H9 (cell line): ENCODE results near the gene EXOC3. TPM values are rescaled to one million over a fixed set of nuclear protein-coding genes. Genes with fewer than 3 reads are reported as not detected.

Experiments
- DNase-seq: peaks from one replicate; pipeline ENCODE4 v3.0.0-alpha.2; 2017
- H2AFZ ChIP-seq: one replicate; pipeline ENCODE4 v1.6.1; 2013; ENCODE audit warnings: mild to moderate bottlenecking, low read length, control low read depth, moderate library complexity
- H2AK5ac ChIP-seq: 2 replicates; pipeline ENCODE4 v1.6.1; 2013; ENCODE audit warnings: low read length, control low read depth, mixed read lengths; ENCODE audit not compliant: insufficient read length
- H2BK120ac ChIP-seq: one replicate; pipeline ENCODE4 v1.6.1; 2013; ENCODE audit warnings: low read depth, mild to moderate bottlenecking, low read length, control low read depth, inconsistent platforms; ENCODE audit not compliant: poor library complexity, severe bottlenecking
- H2BK12ac ChIP-seq: 2 replicates; pipeline ENCODE4 v1.6.1; 2013; ENCODE audit warnings: low read length, control low read depth, mixed read lengths, low read depth; ENCODE audit not compliant: insufficient read length
- H2BK15ac ChIP-seq: 2 replicates; pipeline ENCODE4 v1.6.1; 2013; ENCODE audit warnings: low read depth, low read length, control low read depth
- H2BK20ac ChIP-seq: one replicate; pipeline ENCODE4 v1.6.1; 2013; ENCODE audit warnings: low read depth, mild to moderate bottlenecking, low read length, control low read depth, inconsistent platforms; ENCODE audit not compliant: poor library complexity, severe bottlenecking
- H2BK5ac ChIP-seq: 2 replicates; pipeline ENCODE4 v1.6.1; 2013; ENCODE audit warnings: low read length, control low read depth, mixed read lengths; ENCODE audit not compliant: insufficient read length
- H3K14ac ChIP-seq: 2 replicates; pipeline ENCODE4 v1.6.1; 2013; ENCODE audit warnings: low read length, control low read depth; ENCODE audit not compliant: insufficient read depth
- H3K18ac ChIP-seq: 2 replicates; pipeline ENCODE4 v1.6.1; 2013; ENCODE audit warnings: low read depth, mild to moderate bottlenecking, mixed read lengths, low read length, control low read depth; ENCODE audit not compliant: insufficient read length
- H3K23ac ChIP-seq: 2 replicates; pipeline ENCODE4 v1.6.1; 2013; ENCODE audit warnings: low read length, control low read depth, mixed read lengths, low read depth; ENCODE audit not compliant: insufficient read length
- H3K23me2 ChIP-seq: 2 replicates; pipeline ENCODE4 v1.6.1; 2013; ENCODE audit warnings: low read depth, mild to moderate bottlenecking, mixed read lengths, low read length, control low read depth; ENCODE audit not compliant: insufficient read length, poor library complexity, severe bottlenecking
- H3K27ac ChIP-seq: 2 replicates; pipeline ENCODE4 v1.5.1; 2013; ENCODE audit warnings: low read length, control low read depth, mixed read lengths, low read depth; ENCODE audit not compliant: insufficient read length
- H3K27me3 ChIP-seq: 2 replicates; pipeline ENCODE4 v1.6.1; 2013; ENCODE audit warnings: low read length, control low read depth, inconsistent platforms; ENCODE audit not compliant: insufficient read depth
- H3K4ac ChIP-seq: 2 replicates; pipeline ENCODE4 v1.6.1; 2013; ENCODE audit warnings: low read depth, mild to moderate bottlenecking, control low read depth, inconsistent platforms, low read length, moderate library complexity
- H3K4me1 ChIP-seq: 2 replicates; pipeline ENCODE4 v1.6.1; 2013; ENCODE audit warnings: low read length, control low read depth, inconsistent platforms; ENCODE audit not compliant: insufficient read depth
- H3K4me2 ChIP-seq: 2 replicates; pipeline ENCODE4 v1.6.1; 2013; ENCODE audit warnings: low read length, control low read depth, mixed read lengths; ENCODE audit not compliant: insufficient read length, insufficient read depth
- H3K56ac ChIP-seq: 2 replicates; pipeline ENCODE4 v1.6.1; 2013; ENCODE audit warnings: low read depth, mild to moderate bottlenecking, mixed read lengths, low read length, control low read depth; ENCODE audit not compliant: insufficient read length
- H3K79me1 ChIP-seq: 2 replicates; pipeline ENCODE4 v1.6.1; 2013; ENCODE audit warnings: low read depth, mild to moderate bottlenecking, moderate library complexity, low read length, control low read depth, inconsistent platforms; ENCODE audit not compliant: insufficient read depth, poor library complexity, severe bottlenecking
- H3K79me2 ChIP-seq: 2 replicates; pipeline ENCODE4 v1.6.1; 2013; ENCODE audit warnings: low read length, control low read depth, inconsistent platforms; ENCODE audit not compliant: insufficient read depth
- H3K9ac ChIP-seq: 2 replicates; pipeline ENCODE4 v1.6.1; 2013; ENCODE audit warnings: low read length, control low read depth, mixed read lengths; ENCODE audit not compliant: insufficient read length; ENCODE audit errors: extremely low read depth
- H3K9me3 ChIP-seq: one replicate; pipeline ENCODE4 v1.6.1; 2013; ENCODE audit warnings: low read depth, low read length, inconsistent platforms; ENCODE audit not compliant: control insufficient read depth
- H3T11ph ChIP-seq: one replicate; pipeline ENCODE4 v1.6.1; 2013; ENCODE audit warnings: mild to moderate bottlenecking, low read length, control low read depth, inconsistent platforms
- H4K20me1 ChIP-seq: one replicate; pipeline ENCODE4 v1.6.1; 2013; ENCODE audit not compliant: control insufficient read depth, insufficient read length, insufficient read depth
- H4K5ac ChIP-seq: 2 replicates; pipeline ENCODE4 v1.6.1; 2013; ENCODE audit warnings: low read depth, mild to moderate bottlenecking, mixed read lengths, low read length, control low read depth; ENCODE audit not compliant: insufficient read length
- H4K8ac ChIP-seq: replicated peaks from 2 replicates; pipeline ENCODE4 v1.6.1; 2013; ENCODE audit warnings: low read length, control low read depth, mixed read lengths, low read depth; ENCODE audit not compliant: insufficient read length
- H4K91ac ChIP-seq: 2 replicates; pipeline ENCODE4 v1.6.1; 2013; ENCODE audit warnings: low read depth, mild to moderate bottlenecking, moderate library complexity, mixed read lengths, low read length, control low read depth; ENCODE audit not compliant: insufficient read length
- H3K27ac Mint-ChIP-seq, 3 experiments: 2 replicates in 2 of 3; 3 replicates in 1 of 3; pipeline ENCODE4 v1.8.0; 2020 to 2021; ENCODE audit warnings: mixed read lengths in 3 of 3, mild to moderate bottlenecking in 1 of 3, moderate library complexity in 1 of 3
- H3K27me3 Mint-ChIP-seq: 2 replicates; pipeline ENCODE4 v1.8.0; 2021; ENCODE audit warnings: low read depth, mild to moderate bottlenecking, moderate library complexity, mixed read lengths
- H3K36me3 Mint-ChIP-seq, 3 experiments: 2 replicates in 2 of 3; 3 replicates in 1 of 3; pipeline ENCODE4 v1.8.0; 2020 to 2021; ENCODE audit warnings: low read depth in 3 of 3, mixed read lengths in 3 of 3; ENCODE audit not compliant: insufficient read depth in 1 of 3
- H3K4me1 Mint-ChIP-seq, 2 experiments: 2 replicates each; pipeline ENCODE4 v1.8.0; 2020; ENCODE audit warnings: mixed read lengths in 2 of 2
- H3K4me3 Mint-ChIP-seq, 2 experiments: 2 replicates in 1 of 2; 3 replicates in 1 of 2; pipeline ENCODE4 v1.8.0; 2020 to 2021; ENCODE audit warnings: mild to moderate bottlenecking in 2 of 2, mixed read lengths in 2 of 2, moderate library complexity in 1 of 2
- H3K9me3 Mint-ChIP-seq, 2 experiments: 2 replicates in 1 of 2; 3 replicates in 1 of 2; pipeline ENCODE4 v1.8.0; 2020; ENCODE audit warnings: mild to moderate bottlenecking in 2 of 2, mixed read lengths in 2 of 2, moderate library complexity in 1 of 2
- WGBS: extraction: QIAGEN DNeasy Blood & Tissue Kit; methylation state at CpG from one replicate; pipeline ENCODE4 v1.1.7; 2013; ENCODE audit warnings: missing lambda C conversion rate, low lambda C conversion rate, mixed read lengths; ENCODE audit not compliant: insufficient read length; ENCODE audit errors: extremely low coverage; 5-methylcytosine and 5-hydroxymethylcytosine counted together
- total RNA-seq: library from RNA; stranded (reverse); gene quantifications from 2 replicates; pipeline ENCODE4 v1.2.1, GENCODE V29; 2021
- TF ChIP-seq, protein P1 (sequence below): fragments of 200-600 bp; sonication (generic); conservative IDR thresholded peaks from 3 replicates; pipeline ENCODE4 v1.8.0; 2021; ENCODE audit warnings: antibody characterized with exemption, mild to moderate bottlenecking

EXOC3 gene
- total RNA-seq, 1 experiment from 2014 or later: 36.7 TPM

- Mint-ChIP-seq H3K36me3 (no peaks in the 10 kb centered on the region; a peak in 1 of 7 replicates), H3K27ac (peak overlapping the region in 1 of 3 experiments; percentile 49; a peak in 1 of 7 replicates), H3K27me3 (peaks cover 31% of the 10 kb centered on the region), H3K4me1 (peaks cover 6 to 10% of the 10 kb centered on the region in 2 experiments; a peak in 3 of 4 replicates), H3K9me3 (0 out of 5 replicates have a peak, but pooled peaks cover 0 to 3% of the 10 kb centered on the region in 2 experiments), H3K4me3 (no peak overlapping the region; a peak in 1 of 5 replicates)
- H3K4ac ChIP-seq: no peak overlapping the region
- H2BK120ac ChIP-seq: no peak overlapping the region
- no peak overlapping the region for H3K9ac ChIP-seq
- no peak overlapping the region for H4K5ac ChIP-seq
- H4K91ac ChIP-seq: no peak overlapping the region
- no peak overlapping the region for H2BK12ac ChIP-seq
- no peak overlapping the region for H4K8ac ChIP-seq
- H3K9me3 ChIP-seq: no peaks in the 10 kb centered on the region
- H2BK15ac ChIP-seq: no peak overlapping the region
- no peak overlapping the region for H3K23ac ChIP-seq
- H3K18ac ChIP-seq: no peak overlapping the region
- H3K27me3 ChIP-seq: no peaks in the 10 kb centered on the region
- peaks cover 10% of the 10 kb centered on the region for H3K79me1 ChIP-seq
- TF ChIP-seq, protein P1, sequence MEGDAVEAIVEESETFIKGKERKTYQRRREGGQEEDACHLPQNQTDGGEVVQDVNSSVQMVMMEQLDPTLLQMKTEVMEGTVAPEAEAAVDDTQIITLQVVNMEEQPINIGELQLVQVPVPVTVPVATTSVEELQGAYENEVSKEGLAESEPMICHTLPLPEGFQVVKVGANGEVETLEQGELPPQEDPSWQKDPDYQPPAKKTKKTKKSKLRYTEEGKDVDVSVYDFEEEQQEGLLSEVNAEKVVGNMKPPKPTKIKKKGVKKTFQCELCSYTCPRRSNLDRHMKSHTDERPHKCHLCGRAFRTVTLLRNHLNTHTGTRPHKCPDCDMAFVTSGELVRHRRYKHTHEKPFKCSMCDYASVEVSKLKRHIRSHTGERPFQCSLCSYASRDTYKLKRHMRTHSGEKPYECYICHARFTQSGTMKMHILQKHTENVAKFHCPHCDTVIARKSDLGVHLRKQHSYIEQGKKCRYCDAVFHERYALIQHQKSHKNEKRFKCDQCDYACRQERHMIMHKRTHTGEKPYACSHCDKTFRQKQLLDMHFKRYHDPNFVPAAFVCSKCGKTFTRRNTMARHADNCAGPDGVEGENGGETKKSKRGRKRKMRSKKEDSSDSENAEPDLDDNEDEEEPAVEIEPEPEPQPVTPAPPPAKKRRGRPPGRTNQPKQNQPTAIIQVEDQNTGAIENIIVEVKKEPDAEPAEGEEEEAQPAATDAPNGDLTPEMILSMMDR: no peak
- H3K4me1 ChIP-seq: no peaks in the 10 kb centered on the region
- no peak overlapping the region for H2AFZ ChIP-seq
- no peak overlapping the region for H3K56ac ChIP-seq
- H3K27ac ChIP-seq: no peak overlapping the region
- no peak overlapping the region for H2BK20ac ChIP-seq
- no peak overlapping the region for H3T11ph ChIP-seq
- no peak overlapping the region for H3K14ac ChIP-seq
- DNase-seq: peak; percentile 15
- H2AK5ac ChIP-seq: no peak overlapping the region
- no peak overlapping the region for H2BK5ac ChIP-seq
- peaks cover 6% of the 10 kb centered on the region; the same call in 1 of the 2 replicates for H3K79me2 ChIP-seq
- no CpG with 5 or more reads among the region's 14 CpGs for WGBS
- H3K23me2 ChIP-seq: peaks cover 12% of the 10 kb centered on the region
- no peaks in the 10 kb centered on the region for H4K20me1 ChIP-seq
- H3K4me2 ChIP-seq: no peak overlapping the region
Observed at GRCh38 chr5:439636-440035, 3.3 kb upstream of the EXOC3 start.
